Stimulated activated CD8-positive, alpha-beta memory T cell treated with anti-CD3 and anti-CD28 coated beads, Interleukin-4, amount 100 ng/mL, for 1 hour (primary cell): ENCODE data around the gene MAN2A2.
"Not testable (repeated sequence)": the region's sequence is repeated elsewhere in the genome, so short reads cannot be mapped to it uniquely, and the experiment has no call there.

ENCODE experiments used
- DNase-seq, 2 donors: peaks; one replicate each; pipeline ENCODE4 v3.0.0-alpha.2; 2020; ENCODE audit warnings: low read depth in 2 of 2, low spot score in 1 of 2

Gene MAN2A2

GRCh38 chr15:90871139-90871715 lies 31.9 kb upstream of the MAN2A2 start:
- no peak for DNase-seq

DNA sequence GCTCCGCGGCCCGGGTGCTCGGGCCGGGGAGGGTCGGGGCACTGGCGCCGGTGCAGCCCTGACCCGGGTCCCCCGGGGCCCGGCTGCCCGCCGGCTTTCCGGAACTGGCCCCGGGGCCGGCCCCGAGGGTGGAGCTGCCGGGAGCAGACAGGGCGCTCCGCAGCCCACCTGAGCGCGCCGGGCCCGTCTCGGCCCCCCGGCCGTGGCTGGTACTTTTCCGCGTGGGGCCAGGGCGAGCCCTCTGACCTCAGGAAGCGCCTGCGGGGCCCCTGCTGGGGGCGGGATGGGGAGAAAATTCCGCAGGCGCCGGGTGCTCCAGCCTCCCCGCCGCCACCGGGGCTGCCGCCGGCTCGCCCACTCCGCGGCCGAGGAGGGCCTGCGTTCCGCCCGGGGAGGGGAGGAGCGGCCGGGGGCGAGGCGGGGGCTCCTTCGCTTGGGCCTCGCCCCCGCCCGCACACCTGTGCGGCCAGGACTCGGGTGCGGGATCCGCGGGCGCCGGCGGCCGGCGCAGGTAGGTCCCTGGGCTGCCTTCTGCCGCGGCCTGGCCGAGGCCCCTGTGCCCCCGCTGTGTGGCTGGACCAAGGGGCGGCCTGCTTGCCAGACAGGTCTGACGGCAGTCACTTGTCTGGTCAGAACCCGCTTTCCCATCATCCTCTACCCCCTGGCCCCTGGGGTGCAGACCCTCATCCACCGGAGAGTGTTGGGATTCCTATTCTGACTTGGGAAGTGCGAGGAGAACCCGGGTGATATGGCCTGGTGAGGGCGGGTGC lies 31.2 kb upstream of the MAN2A2 start:
- DNase-seq = no peak

DNA sequence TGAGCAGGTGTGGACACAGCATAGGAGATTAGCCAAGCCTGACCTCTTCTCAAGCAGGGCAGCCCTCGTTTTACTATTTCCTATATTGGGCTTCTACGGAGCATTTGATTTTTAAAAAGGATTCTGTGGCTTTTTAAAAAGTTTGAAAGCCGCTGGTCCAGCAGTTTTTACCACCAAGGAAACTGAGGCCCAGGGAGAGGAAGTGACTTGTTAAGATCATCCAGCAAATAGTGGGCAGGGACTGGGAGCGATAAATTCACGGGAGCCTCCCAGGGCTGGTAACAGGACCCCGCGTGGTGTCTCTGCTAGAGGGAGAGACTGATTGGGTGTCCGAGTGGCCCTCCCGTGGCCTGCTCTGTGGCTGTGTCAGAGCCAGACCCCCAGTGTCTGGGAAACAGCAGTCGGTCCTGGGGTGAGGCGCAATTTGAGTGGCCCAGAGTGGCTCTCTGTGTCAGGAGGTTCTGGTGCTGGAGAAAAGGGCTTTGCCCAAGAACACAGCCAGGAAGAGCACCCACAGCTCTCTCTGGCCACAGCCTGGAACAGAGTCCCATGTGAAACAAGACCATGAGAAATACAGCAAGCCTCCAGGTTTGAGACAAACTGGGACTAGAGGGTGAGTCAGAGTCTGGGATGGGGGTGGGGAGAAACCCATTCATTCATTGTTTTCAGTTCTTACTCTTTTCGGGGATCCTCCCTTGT lies 30.5 kb upstream of the MAN2A2 start:
- DNase-seq = no peak

- no peak for DNase-seq
These were observed 29.6 kb upstream of the MAN2A2 start for GRCh38 chr15:90873488-90873997.

GRCh38 chr15:90873998-90874605 lies 29.0 kb upstream of the MAN2A2 start:
- DNase-seq = no peak

DNA sequence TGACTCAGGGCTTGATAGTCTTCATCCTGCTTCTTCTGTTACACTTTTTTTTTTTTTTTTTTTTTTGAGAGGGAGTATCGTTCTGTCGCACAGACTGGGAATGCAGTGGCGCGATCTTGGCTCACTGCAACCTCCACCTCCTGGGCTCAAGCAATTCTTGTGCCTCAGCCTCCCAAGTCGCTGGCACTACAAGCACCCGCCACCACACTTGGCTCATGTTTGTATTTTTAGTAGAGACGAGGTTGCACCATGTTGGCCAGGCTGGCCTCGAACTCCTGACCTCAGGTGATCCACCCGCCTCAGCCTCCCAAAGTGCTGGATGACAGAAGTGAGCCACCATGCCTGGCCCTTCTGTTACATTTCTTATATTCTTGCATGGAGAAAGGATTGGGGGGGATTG lies 28.1 kb upstream of the MAN2A2 start:
- DNase-seq = not testable (repeated sequence)

DNA sequence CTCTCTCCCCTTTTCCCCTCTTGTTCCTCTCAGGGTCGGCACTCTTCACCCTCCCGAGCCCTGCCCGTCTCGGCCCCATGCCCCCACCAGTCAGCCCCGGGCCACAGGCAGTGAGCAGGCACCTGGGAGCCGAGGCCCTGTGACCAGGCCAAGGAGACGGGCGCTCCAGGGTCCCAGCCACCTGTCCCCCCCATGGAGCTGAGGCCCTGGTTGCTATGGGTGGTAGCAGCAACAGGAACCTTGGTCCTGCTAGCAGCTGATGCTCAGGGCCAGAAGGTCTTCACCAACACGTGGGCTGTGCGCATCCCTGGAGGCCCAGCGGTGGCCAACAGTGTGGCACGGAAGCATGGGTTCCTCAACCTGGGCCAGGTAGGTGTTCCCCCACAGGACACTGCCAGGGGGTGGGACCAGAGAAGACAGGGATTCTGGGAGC lies 27.5 kb upstream of the MAN2A2 start:
- no peak for DNase-seq

DNA sequence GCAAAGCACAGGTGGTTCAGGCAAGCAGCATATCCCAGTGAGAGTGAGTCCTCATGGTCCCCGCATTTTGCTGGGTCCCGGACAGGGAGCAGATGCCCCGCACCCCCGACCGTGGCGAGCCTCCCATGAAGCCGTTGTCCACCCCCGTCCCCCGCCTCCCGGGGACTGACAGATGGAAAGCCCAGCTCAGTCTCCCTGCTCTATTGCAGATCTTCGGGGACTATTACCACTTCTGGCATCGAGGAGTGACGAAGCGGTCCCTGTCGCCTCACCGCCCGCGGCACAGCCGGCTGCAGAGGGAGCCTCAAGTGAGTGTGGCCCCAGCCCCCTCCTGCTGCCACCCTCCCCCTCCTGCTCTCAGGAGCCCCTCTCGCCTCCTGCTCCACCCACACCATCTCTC lies 27.1 kb upstream of the MAN2A2 start:
- DNase-seq = no peak

GRCh38 chr15:90876512-90877170 lies 26.5 kb upstream of the MAN2A2 start:
- no peak for DNase-seq

GRCh38 chr15:90877315-90877714 lies 25.8 kb upstream of the MAN2A2 start:
- DNase-seq = no peak

- no peak for DNase-seq
These were observed 25.1 kb upstream of the MAN2A2 start for GRCh38 chr15:90877996-90878395.

- no peak for DNase-seq
These were observed 24.4 kb upstream of the MAN2A2 start for GRCh38 chr15:90878660-90879059.

DNA sequence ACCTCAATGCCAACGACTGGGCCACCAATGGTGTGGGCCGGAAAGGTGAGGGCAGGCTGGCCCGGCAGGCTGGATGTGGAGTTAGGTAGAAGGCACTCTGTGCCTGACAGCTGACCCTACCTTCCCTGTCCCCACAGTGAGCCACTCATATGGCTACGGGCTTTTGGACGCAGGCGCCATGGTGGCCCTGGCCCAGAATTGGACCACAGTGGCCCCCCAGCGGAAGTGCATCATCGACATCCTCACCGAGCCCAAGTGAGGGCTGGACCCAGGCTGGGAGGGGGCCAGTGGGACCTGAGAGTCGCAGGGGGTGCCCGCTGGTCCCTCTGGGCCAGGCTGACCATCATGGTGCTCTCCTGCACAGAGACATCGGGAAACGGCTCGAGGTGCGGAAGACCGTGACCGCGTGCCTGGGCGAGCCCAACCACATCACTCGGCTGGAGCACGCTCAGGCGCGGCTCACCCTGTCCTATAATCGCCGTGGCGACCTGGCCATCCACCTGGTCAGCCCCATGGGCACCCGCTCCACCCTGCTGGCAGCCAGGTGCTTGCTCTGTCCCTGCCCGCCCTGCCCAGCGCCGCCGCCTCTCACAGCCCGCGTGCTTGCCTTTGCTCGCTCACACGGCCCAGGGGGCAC lies 23.3 kb upstream of the MAN2A2 start:
- no peak for DNase-seq

GRCh38 chr15:90880381-90881145 lies 22.5 kb upstream of the MAN2A2 start:
- DNase-seq = no peak

DNA sequence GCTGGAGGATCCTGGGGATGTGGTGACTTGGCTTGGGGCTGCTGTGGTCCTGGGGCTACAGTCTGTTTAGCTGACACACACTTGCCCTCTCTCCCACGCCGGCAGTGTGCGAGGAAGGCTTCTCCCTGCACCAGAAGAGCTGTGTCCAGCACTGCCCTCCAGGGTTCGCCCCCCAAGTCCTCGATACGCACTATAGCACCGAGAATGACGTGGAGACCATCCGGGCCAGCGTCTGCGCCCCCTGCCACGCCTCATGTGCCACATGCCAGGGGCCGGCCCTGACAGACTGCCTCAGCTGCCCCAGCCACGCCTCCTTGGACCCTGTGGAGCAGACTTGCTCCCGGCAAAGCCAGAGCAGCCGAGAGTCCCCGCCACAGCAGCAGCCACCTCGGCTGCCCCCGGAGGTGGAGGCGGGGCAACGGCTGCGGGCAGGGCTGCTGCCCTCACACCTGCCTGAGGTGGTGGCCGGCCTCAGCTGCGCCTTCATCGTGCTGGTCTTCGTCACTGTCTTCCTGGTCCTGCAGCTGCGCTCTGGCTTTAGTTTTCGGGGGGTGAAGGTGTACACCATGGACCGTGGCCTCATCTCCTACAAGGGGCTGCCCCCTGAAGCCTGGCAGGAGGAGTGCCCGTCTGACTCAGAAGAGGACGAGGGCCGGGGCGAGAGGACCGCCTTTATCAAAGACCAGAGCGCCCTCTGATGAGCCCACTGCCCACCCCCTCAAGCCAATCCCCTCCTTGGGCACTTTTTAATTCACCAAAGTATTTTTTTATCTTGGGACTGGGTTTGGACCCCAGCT lies 21.7 kb upstream of the MAN2A2 start:
- DNase-seq = no peak

GRCh38 chr15:90881978-90882721 lies 21.0 kb upstream of the MAN2A2 start:
- DNase-seq = no peak

- DNase-seq = no peak
These were observed 20.1 kb upstream of the MAN2A2 start for GRCh38 chr15:90882781-90883525.

GRCh38 chr15:90883526-90883975 lies 19.6 kb upstream of the MAN2A2 start:
- DNase-seq = no peak
